ENCODE results near the gene CCDC120.
A peak's percentile ranks its signal among the peaks of the same experiment; 100 is the strongest.

Gene CCDC120

GRCh38 chrX:49100704-49101628 lies 42.2 kb downstream of the CCDC120 start:
- Histone ChIP-seq H3F3A (ENCODE audit: low read depth) (no peaks in the 10 kb centered on the region), H2AFZ (ENCODE audit: low read length) (peak overlapping the region; percentile 88), H3K4me1 (ENCODE audit: insufficient read depth, low read length, poor library complexity, severe bottlenecking) (no peaks in the 10 kb centered on the region), H3K27me3 (ENCODE audit: insufficient read depth, low read length, poor library complexity, severe bottlenecking) (no peaks in the 10 kb centered on the region), H3K4me3 (ENCODE audit: low read length, poor library complexity, severe bottlenecking) (peak overlapping the region; percentile 81), H3K9me2 (replicated peaks; ENCODE audit: low read depth, low read length) (no peaks in the 10 kb centered on the region), H3K9me3 (ENCODE audit: insufficient read depth, low read depth, low read length) (no peaks in the 10 kb centered on the region), H3K9ac (ENCODE audit: low read depth, low read length, poor library complexity, severe bottlenecking) (peak overlapping the region; percentile 79), H3K4me2 (ENCODE audit: low read depth, low read length, poor library complexity, severe bottlenecking) (peak overlapping the region; percentile 79), H3K79me2 (ENCODE audit: insufficient read depth, low read length) (peaks cover 7% of the 10 kb centered on the region; the same call in 1 of the 2 replicates), H4K20me1 (ENCODE audit: insufficient read depth, low read length, poor library complexity, severe bottlenecking) (no peaks in the 10 kb centered on the region), H3K36me3 (ENCODE audit: insufficient read depth, low read length) (no peaks in the 10 kb centered on the region)
- TF ChIP-seq EZH2phosphoT487 (IDR thresholded peaks at IDR 0.05; ENCODE audit: borderline replicate concordance), result no peak
- TF ChIP-seq CTCF (conservative IDR thresholded peaks at IDR 0.05; ENCODE audit: low read length), result no peak

- H3K9me2 ChIP-seq (replicated peaks; ENCODE audit: low read depth, low read length), result no peaks in the 10 kb centered on the region
- H3K4me2 ChIP-seq (ENCODE audit: low read depth, low read length, poor library complexity, severe bottlenecking), result peak overlapping the region; percentile 79
- TF ChIP-seq CTCF (conservative IDR thresholded peaks at IDR 0.05; ENCODE audit: low read length), result peak; percentile 40
- no peak for TF ChIP-seq EZH2phosphoT487 (IDR thresholded peaks at IDR 0.05; ENCODE audit: borderline replicate concordance)
These were observed 42.8 kb downstream of the CCDC120 start for GRCh38 chrX:49101629-49101984.

GRCh38 chrX:49102190-49102589 lies 43.4 kb downstream of the CCDC120 start:
- peak overlapping the region; percentile 81 for H3K4me3 ChIP-seq (ENCODE audit: low read length, poor library complexity, severe bottlenecking)
- no peaks in the 10 kb centered on the region for H3K4me1 ChIP-seq (ENCODE audit: insufficient read depth, low read length, poor library complexity, severe bottlenecking)
- TF ChIP-seq CTCF (conservative IDR thresholded peaks at IDR 0.05; ENCODE audit: low read length) (no peak), EZH2phosphoT487 (IDR thresholded peaks at IDR 0.05; ENCODE audit: borderline replicate concordance) (no peak)
- no peaks in the 10 kb centered on the region for H3K9me2 ChIP-seq (replicated peaks; ENCODE audit: low read depth, low read length)
- no peak overlapping the region for H2AFZ ChIP-seq (ENCODE audit: low read length)
- no peaks in the 10 kb centered on the region for H3F3A ChIP-seq (ENCODE audit: low read depth)
- no peaks in the 10 kb centered on the region for H3K9me3 ChIP-seq (ENCODE audit: insufficient read depth, low read depth, low read length)
- H4K20me1 ChIP-seq (ENCODE audit: insufficient read depth, low read length, poor library complexity, severe bottlenecking), result no peaks in the 10 kb centered on the region
- H3K4me2 ChIP-seq (ENCODE audit: low read depth, low read length, poor library complexity, severe bottlenecking), result peak overlapping the region; percentile 79
- H3K79me2 ChIP-seq (ENCODE audit: insufficient read depth, low read length), result peaks cover 7% of the 10 kb centered on the region; the same call in 1 of the 2 replicates
- H3K36me3 ChIP-seq (ENCODE audit: insufficient read depth, low read length), result no peaks in the 10 kb centered on the region
- H3K27me3 ChIP-seq (ENCODE audit: insufficient read depth, low read length, poor library complexity, severe bottlenecking), result no peaks in the 10 kb centered on the region
- H3K9ac ChIP-seq (ENCODE audit: low read depth, low read length, poor library complexity, severe bottlenecking), result peak overlapping the region; percentile 79

More at GRCh38 chrX:49101629-49101984, 42.8 kb downstream of the CCDC120 start:
- Histone ChIP-seq H3K9ac (ENCODE audit: low read depth, low read length, poor library complexity, severe bottlenecking) (peak overlapping the region; percentile 79), H3K9me3 (ENCODE audit: insufficient read depth, low read depth, low read length) (no peaks in the 10 kb centered on the region), H3K4me1 (ENCODE audit: insufficient read depth, low read length, poor library complexity, severe bottlenecking) (no peaks in the 10 kb centered on the region), H3K27me3 (ENCODE audit: insufficient read depth, low read length, poor library complexity, severe bottlenecking) (no peaks in the 10 kb centered on the region), H3K4me3 (ENCODE audit: low read length, poor library complexity, severe bottlenecking) (peak overlapping the region; percentile 81), H2AFZ (ENCODE audit: low read length) (peak overlapping the region; percentile 88; the same call in 1 of the 2 replicates), H3F3A (ENCODE audit: low read depth) (no peaks in the 10 kb centered on the region), H4K20me1 (ENCODE audit: insufficient read depth, low read length, poor library complexity, severe bottlenecking) (no peaks in the 10 kb centered on the region), H3K79me2 (ENCODE audit: insufficient read depth, low read length) (peaks cover 7% of the 10 kb centered on the region; the same call in 1 of the 2 replicates), H3K36me3 (ENCODE audit: insufficient read depth, low read length) (no peaks in the 10 kb centered on the region)
